ENCODE data around the gene COL4A3. TPM values are rescaled to one million over a fixed set of nuclear protein-coding genes. Genes with fewer than 3 reads are reported as not detected.

COL4A3 gene
- total and polyA plus RNA-seq, 7 experiments from 2014 or later: 0.13 to 0.69 TPM; not detected in 5

DNA sequence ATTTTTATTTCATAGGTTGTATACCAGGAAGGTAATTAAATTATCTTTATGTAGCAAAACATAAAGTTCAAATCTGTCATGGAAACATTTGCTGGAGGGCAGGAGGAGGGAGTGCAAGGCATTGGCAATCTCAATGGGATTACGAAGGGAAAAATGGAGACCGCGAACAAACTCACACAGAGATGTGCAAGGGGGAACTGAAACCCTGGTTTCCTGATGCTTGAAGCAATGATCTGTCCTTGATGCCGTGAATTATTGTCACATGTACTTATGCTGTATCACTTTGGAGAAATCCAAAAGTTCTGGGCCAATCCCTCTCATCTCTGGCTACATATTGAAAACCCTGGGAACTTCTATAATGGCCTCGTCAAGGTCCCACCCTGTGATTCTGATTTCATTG, 95.6 kb downstream of the COL4A3 start:
- Mint-ChIP-seq H3K9me3 (no peaks in the 10 kb centered on the region), H3K4me3 (no peak overlapping the region), H3K27ac (no peak overlapping the region), H3K27me3 (peaks cover 0 to 3% (median 0%) of the 10 kb centered on the region in 5 donors), H3K36me3 (peaks cover 0 to 11% (median 0%) of the 10 kb centered on the region in 5 donors), H3K4me1 (no peaks in the 10 kb centered on the region)
- H3K4me1 ChIP-seq (ENCODE audit: control insufficient read depth in 2 of 2, insufficient read depth in 2 of 2, low read length in 2 of 2): no peaks in the 10 kb centered on the region
- H3K27me3 ChIP-seq (ENCODE audit: control insufficient read depth in 2 of 2, insufficient read depth in 2 of 2, low read length in 2 of 2): no peaks in the 10 kb centered on the region
- CTCF ChIA-PET: no interaction called here
- no peaks in the 10 kb centered on the region for H3K36me3 ChIP-seq (ENCODE audit: control insufficient read depth in 2 of 3, insufficient read depth in 3 of 3, low read length in 3 of 3)
- no peak overlapping the region for H3K4me3 ChIP-seq (ENCODE audit: low read length)
- ATAC-seq (no peak), DNase-seq (no peak)
- intact Hi-C loops (cut with micrococcal nuclease): no loop called here
- POLR2A ChIA-PET: no interaction called here
- H3K9me3 ChIP-seq (ENCODE audit: control insufficient read depth in 2 of 3, low read length in 3 of 3): no peaks in the 10 kb centered on the region
- H3K27ac ChIP-seq (ENCODE audit: low read depth, low read length): no peak overlapping the region

DNA sequence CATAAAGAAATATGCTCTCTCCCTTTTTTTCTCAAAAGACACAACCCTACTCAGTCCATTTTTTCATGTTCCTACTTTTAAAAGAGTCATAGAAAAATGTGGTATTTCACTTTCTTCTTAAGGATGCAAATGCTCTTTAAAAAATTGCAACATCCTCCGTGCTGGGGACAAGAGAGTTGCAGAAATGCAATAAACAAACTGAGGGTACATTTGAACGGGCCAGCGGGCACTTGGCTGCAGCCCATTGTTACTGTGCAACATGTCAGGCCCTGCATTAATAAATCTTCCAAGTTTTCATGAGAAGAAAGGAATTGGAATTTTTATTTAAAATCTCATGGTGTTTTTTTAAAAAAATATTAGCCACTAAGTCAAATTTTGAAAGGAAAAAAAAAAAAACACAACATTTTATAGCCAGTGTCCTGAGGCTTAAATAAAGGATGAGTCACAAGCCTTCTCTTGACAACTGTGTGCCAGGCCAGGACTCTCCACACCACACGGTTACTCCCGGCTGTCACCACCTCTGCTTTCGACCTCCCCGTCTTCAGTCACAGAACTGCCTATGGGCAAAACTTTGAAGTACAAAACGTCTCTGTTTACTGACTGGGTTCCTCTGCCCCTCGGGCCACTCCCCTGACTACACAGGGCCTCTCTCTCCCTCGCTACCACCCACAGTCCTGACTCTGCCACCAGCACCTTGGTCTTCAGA, 103.1 kb downstream of the COL4A3 start:
- ATAC-seq (no peak), DNase-seq (no peak)
- H3K27me3 Mint-ChIP-seq: peaks cover 0 to 7% (median 0%) of the 10 kb centered on the region in 5 donors
- H3K4me1 Mint-ChIP-seq: no peaks in the 10 kb centered on the region
- Histone ChIP-seq H3K4me3 (ENCODE audit: low read length) (no peak overlapping the region), H3K4me1 (ENCODE audit: control insufficient read depth in 2 of 2, insufficient read depth in 2 of 2, low read length in 2 of 2) (no peaks in the 10 kb centered on the region), H3K36me3 (ENCODE audit: control insufficient read depth in 2 of 3, insufficient read depth in 3 of 3, low read length in 3 of 3) (no peaks in the 10 kb centered on the region), H3K27me3 (ENCODE audit: control insufficient read depth in 2 of 2, insufficient read depth in 2 of 2, low read length in 2 of 2) (no peaks in the 10 kb centered on the region), H3K9me3 (ENCODE audit: control insufficient read depth in 2 of 3, low read length in 3 of 3) (no peaks in the 10 kb centered on the region), H3K27ac (ENCODE audit: low read depth, low read length) (no peak overlapping the region)
- peaks cover 0 to 3% (median 0%) of the 10 kb centered on the region in 5 donors for H3K36me3 Mint-ChIP-seq
- H3K9me3 Mint-ChIP-seq: no peaks in the 10 kb centered on the region
- no peak overlapping the region for H3K4me3 Mint-ChIP-seq
- no peak overlapping the region for H3K27ac Mint-ChIP-seq
- ChIA-PET POLR2A (no interaction called here), CTCF (no interaction called here)
- intact Hi-C loops (cut with micrococcal nuclease): no loop called here

DNA sequence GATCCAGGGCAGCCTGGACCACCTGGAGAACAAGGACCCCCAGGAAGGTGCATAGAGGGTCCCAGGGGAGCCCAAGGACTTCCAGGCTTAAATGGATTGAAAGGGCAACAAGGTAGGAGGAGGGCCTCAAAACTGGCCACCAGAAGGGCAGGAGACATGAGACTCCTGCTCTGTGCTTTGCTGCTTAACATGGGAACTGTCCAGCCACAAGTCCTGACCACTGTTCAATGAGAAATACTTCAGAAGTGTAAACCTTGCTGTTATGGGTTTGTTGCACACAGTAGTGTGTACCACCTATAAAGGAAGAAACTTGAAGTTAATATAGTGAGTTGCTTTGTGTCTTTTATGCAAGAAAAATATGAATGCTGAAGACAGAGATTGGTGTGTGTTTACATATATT, 116.5 kb downstream of the COL4A3 start:
- Histone ChIP-seq H3K4me3 (ENCODE audit: low read length) (no peak overlapping the region), H3K27ac (ENCODE audit: low read depth, low read length) (no peak overlapping the region), H3K4me1 (ENCODE audit: control insufficient read depth in 2 of 2, insufficient read depth in 2 of 2, low read length in 2 of 2) (no peaks in the 10 kb centered on the region), H3K27me3 (ENCODE audit: control insufficient read depth in 2 of 2, insufficient read depth in 2 of 2, low read length in 2 of 2) (no peaks in the 10 kb centered on the region), H3K9me3 (ENCODE audit: control insufficient read depth in 2 of 3, low read length in 3 of 3) (no peaks in the 10 kb centered on the region), H3K36me3 (ENCODE audit: control insufficient read depth in 2 of 3, insufficient read depth in 3 of 3, low read length in 3 of 3) (no peaks in the 10 kb centered on the region)
- peaks cover 0 to 17% (median 4%) of the 10 kb centered on the region in 11 donors for H3K9me3 Mint-ChIP-seq
- H3K4me3 Mint-ChIP-seq: no peak overlapping the region
- H3K27ac Mint-ChIP-seq: no peak overlapping the region
- ATAC-seq (no peak), DNase-seq (no peak)
- ChIA-PET POLR2A (no interaction called here), CTCF (no interaction called here)
- intact Hi-C loops (cut with micrococcal nuclease): no loop called here
- H3K4me1 Mint-ChIP-seq: no peaks in the 10 kb centered on the region
- peaks cover 0 to 3% (median 0%) of the 10 kb centered on the region in 5 donors for H3K27me3 Mint-ChIP-seq
- peaks cover 0 to 9% (median 4%) of the 10 kb centered on the region in 5 donors for H3K36me3 Mint-ChIP-seq

DNA sequence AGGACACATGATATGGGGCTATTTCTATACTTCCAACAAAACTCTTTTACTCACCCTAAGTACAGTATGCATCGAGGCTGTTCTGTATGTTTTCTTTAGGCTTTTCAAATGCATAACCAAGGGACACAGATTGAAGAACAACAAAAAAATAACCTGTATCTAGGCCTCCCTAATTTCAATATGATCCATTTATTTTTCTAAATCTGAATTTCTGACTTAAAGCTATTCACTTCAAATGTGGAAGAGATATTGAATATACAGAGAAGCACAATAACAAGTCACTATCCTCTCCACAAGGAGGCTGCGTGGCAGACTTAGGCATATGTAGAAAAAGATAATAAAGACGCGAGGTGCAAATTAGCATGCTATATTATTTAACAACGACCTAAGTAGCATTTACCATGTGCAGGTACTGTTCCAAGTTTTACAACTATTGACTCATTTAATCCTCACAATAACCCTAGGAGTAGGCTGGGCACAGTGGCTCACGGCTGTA, 121.4 kb downstream of the COL4A3 start:
- no peaks in the 10 kb centered on the region for H3K36me3 ChIP-seq (ENCODE audit: control insufficient read depth in 2 of 3, insufficient read depth in 3 of 3, low read length in 3 of 3)
- intact Hi-C loops (cut with micrococcal nuclease): no loop called here
- H3K4me1 Mint-ChIP-seq: no peaks in the 10 kb centered on the region

DNA sequence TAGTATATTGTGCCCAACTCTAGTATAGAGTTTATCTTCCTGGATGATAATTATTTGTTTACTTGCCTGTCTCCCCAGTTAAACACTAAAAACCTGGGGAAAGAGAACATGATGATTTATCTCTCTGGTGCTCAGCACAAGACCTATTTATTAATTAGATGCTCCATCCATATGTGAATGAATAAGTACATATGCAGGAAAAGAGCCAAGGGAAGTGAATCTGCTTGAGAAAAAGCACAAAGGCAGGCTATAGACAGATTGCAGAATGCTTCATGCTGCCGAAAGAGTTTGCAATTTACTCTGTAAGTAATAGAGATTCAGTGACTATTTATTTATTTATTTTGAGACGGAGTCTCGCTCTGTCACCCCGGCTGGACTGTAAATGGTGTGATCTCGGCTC, 123.3 kb downstream of the COL4A3 start:
- DNase-seq (no peak), ATAC-seq (no peak)
- intact Hi-C loops (cut with micrococcal nuclease): no loop called here
- no peak overlapping the region for H3K4me3 Mint-ChIP-seq
- no peak overlapping the region for H3K4me3 ChIP-seq (ENCODE audit: low read length)
- no peaks in the 10 kb centered on the region for H3K27me3 Mint-ChIP-seq
- ChIA-PET POLR2A (no interaction called here), CTCF (no interaction called here)
- peaks cover 0 to 5% (median 0%) of the 10 kb centered on the region in 5 donors for H3K36me3 Mint-ChIP-seq
- no peaks in the 10 kb centered on the region for H3K4me1 ChIP-seq (ENCODE audit: control insufficient read depth in 2 of 2, insufficient read depth in 2 of 2, low read length in 2 of 2)
- H3K9me3 Mint-ChIP-seq: peaks cover 0 to 9% (median 1%) of the 10 kb centered on the region in 11 donors
- H3K9me3 ChIP-seq (ENCODE audit: control insufficient read depth in 2 of 3, low read length in 3 of 3): no peaks in the 10 kb centered on the region
- H3K27ac ChIP-seq (ENCODE audit: low read depth, low read length): no peak overlapping the region
- H3K27ac Mint-ChIP-seq: no peak overlapping the region
- H3K4me1 Mint-ChIP-seq: no peaks in the 10 kb centered on the region
- no peaks in the 10 kb centered on the region for H3K27me3 ChIP-seq (ENCODE audit: control insufficient read depth in 2 of 2, insufficient read depth in 2 of 2, low read length in 2 of 2)
- H3K36me3 ChIP-seq (ENCODE audit: control insufficient read depth in 2 of 3, insufficient read depth in 3 of 3, low read length in 3 of 3): no peaks in the 10 kb centered on the region

More for the DNA sequence above, 121.4 kb downstream of the COL4A3 start:
- no peak for ATAC-seq
- ChIA-PET POLR2A (no interaction called here), CTCF (no interaction called here)
- H3K4me1 ChIP-seq (ENCODE audit: control insufficient read depth in 2 of 2, insufficient read depth in 2 of 2, low read length in 2 of 2): no peaks in the 10 kb centered on the region
- H3K4me3 ChIP-seq (ENCODE audit: low read length): no peak overlapping the region
- H3K27ac Mint-ChIP-seq: no peak overlapping the region
- no peaks in the 10 kb centered on the region for H3K27me3 Mint-ChIP-seq
- DNase-seq: no peak
- no peak overlapping the region for H3K27ac ChIP-seq (ENCODE audit: low read depth, low read length)
- peaks cover 0 to 17% (median 4%) of the 10 kb centered on the region in 11 donors for H3K9me3 Mint-ChIP-seq
- H3K9me3 ChIP-seq (ENCODE audit: control insufficient read depth in 2 of 3, low read length in 3 of 3): no peaks in the 10 kb centered on the region
- peaks cover 0 to 9% (median 0%) of the 10 kb centered on the region in 5 donors for H3K36me3 Mint-ChIP-seq
- no peak overlapping the region for H3K4me3 Mint-ChIP-seq
- H3K27me3 ChIP-seq (ENCODE audit: control insufficient read depth in 2 of 2, insufficient read depth in 2 of 2, low read length in 2 of 2): no peaks in the 10 kb centered on the region

DNA sequence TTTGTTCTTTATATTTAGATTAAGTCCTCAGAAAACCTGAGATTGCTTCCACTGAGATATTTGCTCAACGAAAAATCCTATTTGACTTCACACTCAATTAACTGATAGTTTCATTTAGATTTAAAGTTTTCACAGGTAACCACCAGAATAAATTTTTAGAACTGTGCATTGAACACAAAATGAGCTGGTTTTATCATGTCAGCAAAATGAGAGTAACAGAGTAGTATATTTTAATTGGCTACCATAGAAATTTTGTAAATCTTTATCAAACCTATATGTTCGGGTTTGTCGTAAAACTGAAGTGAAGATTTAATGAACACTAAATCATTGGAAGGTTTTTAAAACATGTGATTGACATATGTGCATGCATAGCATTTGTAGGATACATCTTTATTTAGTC, 127.9 kb downstream of the COL4A3 start:
- H3K27ac Mint-ChIP-seq: no peak overlapping the region
- CTCF ChIA-PET: no interaction called here

DNA sequence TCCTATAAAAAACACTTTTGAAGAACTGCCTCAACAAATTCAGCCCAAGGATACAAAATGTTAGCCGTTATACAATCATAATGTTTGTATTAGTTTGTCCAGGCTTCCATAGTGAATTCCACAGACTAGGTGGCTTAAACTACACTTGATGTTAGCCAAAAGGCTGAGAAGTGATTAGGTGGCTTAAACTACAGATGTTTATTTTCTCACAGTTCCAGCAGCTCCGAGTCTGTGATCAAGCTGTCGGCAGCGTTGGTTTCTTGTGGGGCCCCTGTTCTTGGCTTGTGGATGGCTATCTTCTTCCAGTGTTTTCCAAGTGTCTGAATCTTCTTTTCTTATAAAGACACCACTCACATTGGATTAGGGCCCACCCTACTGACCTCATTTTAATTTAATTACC, 129.1 kb downstream of the COL4A3 start:
- H3K27me3 ChIP-seq (ENCODE audit: control insufficient read depth in 2 of 2, insufficient read depth in 2 of 2, low read length in 2 of 2): no peaks in the 10 kb centered on the region
- no peaks in the 10 kb centered on the region for H3K9me3 ChIP-seq (ENCODE audit: control insufficient read depth in 2 of 3, low read length in 3 of 3)
- no peak for DNase-seq
- H3K4me3 ChIP-seq (ENCODE audit: low read length): no peak overlapping the region
- ChIA-PET CTCF (no interaction called here), POLR2A (no interaction called here)
- H3K27ac ChIP-seq (ENCODE audit: low read depth, low read length): no peak overlapping the region
- intact Hi-C loops (cut with micrococcal nuclease): no loop called here
- Mint-ChIP-seq H3K27me3 (no peaks in the 10 kb centered on the region), H3K4me3 (no peak overlapping the region), H3K27ac (no peak overlapping the region), H3K4me1 (peaks cover 0 to 6% (median 0%) of the 10 kb centered on the region in 7 donors), H3K9me3 (no peaks in the 10 kb centered on the region), H3K36me3 (no peaks in the 10 kb centered on the region)
- H3K4me1 ChIP-seq (ENCODE audit: control insufficient read depth in 2 of 2, insufficient read depth in 2 of 2, low read length in 2 of 2): no peaks in the 10 kb centered on the region
- no peaks in the 10 kb centered on the region for H3K36me3 ChIP-seq (ENCODE audit: control insufficient read depth in 2 of 3, insufficient read depth in 3 of 3, low read length in 3 of 3)
- no peak for ATAC-seq

More for the DNA sequence above, 127.9 kb downstream of the COL4A3 start:
- Histone ChIP-seq H3K9me3 (ENCODE audit: control insufficient read depth in 2 of 3, low read length in 3 of 3) (no peaks in the 10 kb centered on the region), H3K27ac (ENCODE audit: low read depth, low read length) (no peak overlapping the region), H3K4me3 (ENCODE audit: low read length) (no peak overlapping the region), H3K4me1 (ENCODE audit: control insufficient read depth in 2 of 2, insufficient read depth in 2 of 2, low read length in 2 of 2) (no peaks in the 10 kb centered on the region), H3K36me3 (ENCODE audit: control insufficient read depth in 2 of 3, insufficient read depth in 3 of 3, low read length in 3 of 3) (no peaks in the 10 kb centered on the region), H3K27me3 (ENCODE audit: control insufficient read depth in 2 of 2, insufficient read depth in 2 of 2, low read length in 2 of 2) (no peaks in the 10 kb centered on the region)
- DNase-seq (no peak), ATAC-seq (no peak)
- Mint-ChIP-seq H3K4me1 (peaks cover 0 to 6% (median 0%) of the 10 kb centered on the region in 7 donors), H3K27me3 (no peaks in the 10 kb centered on the region), H3K36me3 (no peaks in the 10 kb centered on the region), H3K4me3 (no peak overlapping the region), H3K9me3 (no peaks in the 10 kb centered on the region)
- POLR2A ChIA-PET: no interaction called here
- intact Hi-C loops (cut with micrococcal nuclease): no loop called here
